ENCODE results near the gene IPO8. TPM values are rescaled to one million over a fixed set of nuclear protein-coding genes. Genes with fewer than 3 reads are reported as not detected.

Gene IPO8
- total RNA-seq: 10 to 100 TPM; 31.9 to 40.3 TPM

- peaks cover 5% of the 10 kb centered on the region for H3K4me1 ChIP-seq (replicated peaks)
- intact Hi-C loops (cut with DNase I): loop anchor here (5.0 to 10.0 kb wide), 3 partner anchors 57 to 911 kb away; partner anchors contain the start of genes CAPRIN2 and TMTC1
- TF ChIP-seq POLR2A (IDR thresholded peaks at IDR 0.05): no peak
- TF ChIP-seq CTCF (IDR thresholded peaks at IDR 0.05): peak in 3 of 4 experiments; percentile 7 to 39 (median 10)
- peak; percentile 82 for TF ChIP-seq POLR2AphosphoS5 (IDR thresholded peaks at IDR 0.05)
- peak; percentile 88 for DNase-seq (ENCODE audit: low spot score)
- H3K36me3 ChIP-seq: no peaks in the 10 kb centered on the region
- peak within 1 kb of the TSS; percentile 74 to 77 for H3K27ac ChIP-seq
- H3K27me3 ChIP-seq (replicated peaks; ENCODE audit: insufficient read depth): no peaks in the 10 kb centered on the region
- WGBS: under 1% methylated on average over 71 of the region's 71 CpGs
- no peaks in the 10 kb centered on the region for H3K9me3 ChIP-seq
- peak within 1 kb of the TSS; percentile 85 to 87 for H3K4me3 ChIP-seq
These were observed at the start of gene IPO8 for GRCh38 chr12:30695199-30696102. Gene IPO8, minus strand, starts transcription at chr12:30695869. Its CDS starts 222 bp downstream, at chr12:30695647.

DNA sequence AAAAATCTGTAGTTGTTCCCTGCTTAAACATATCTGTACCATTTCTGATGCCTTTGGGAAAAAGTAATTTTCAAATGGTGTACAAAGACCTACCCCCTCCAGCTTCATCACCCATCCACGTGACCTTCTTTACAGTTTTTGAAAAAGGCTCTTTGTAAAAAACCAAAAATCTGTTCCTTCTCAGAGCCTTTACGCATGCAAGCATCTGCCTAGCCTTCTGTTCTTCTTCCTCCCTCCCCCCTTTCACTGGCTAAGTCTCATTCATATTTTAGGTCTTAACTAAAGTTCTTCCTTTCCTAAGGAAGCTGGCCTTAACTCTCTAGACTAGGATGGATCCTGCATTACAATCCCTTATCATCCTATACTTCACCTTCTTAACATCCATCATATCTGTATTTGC, 48.7 kb upstream of the IPO8 start:
- WGBS: 92% methylated on average over 2 of the region's 2 CpGs
- DNase-seq (ENCODE audit: low spot score): no peak
- TF ChIP-seq POLR2AphosphoS5 (IDR thresholded peaks at IDR 0.05): no peak
- TF ChIP-seq CTCF (IDR thresholded peaks at IDR 0.05): no peak
- no peak for TF ChIP-seq POLR2A (IDR thresholded peaks at IDR 0.05)

DNA sequence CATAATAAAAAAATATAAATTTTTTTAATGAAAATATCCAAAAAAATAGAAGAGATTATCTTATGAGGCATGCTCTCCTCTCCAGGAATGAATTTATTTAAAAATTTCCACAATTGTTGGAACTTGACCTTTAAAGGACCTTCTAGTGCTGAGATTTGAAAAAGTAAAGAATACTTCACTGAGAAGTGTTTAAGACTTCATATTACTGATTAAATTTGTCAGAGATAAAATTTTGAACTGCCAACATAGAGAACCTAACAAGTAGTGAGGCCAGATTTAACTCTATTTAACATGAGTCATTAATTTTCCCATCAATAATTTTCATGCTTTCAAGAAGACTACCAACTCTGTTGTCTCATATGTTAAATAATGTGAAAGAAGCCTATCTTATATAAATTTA, 44.6 kb upstream of the IPO8 start:
- DNase-seq (ENCODE audit: low spot score): no peak
- Histone ChIP-seq H3K27me3 (replicated peaks; ENCODE audit: insufficient read depth) (no peaks in the 10 kb centered on the region), H3K4me3 (no peak overlapping the region), H3K27ac (no peak overlapping the region), H3K36me3 (no peaks in the 10 kb centered on the region), H3K9me3 (no peaks in the 10 kb centered on the region), H3K4me1 (replicated peaks) (no peaks in the 10 kb centered on the region)
- TF ChIP-seq POLR2AphosphoS5 (IDR thresholded peaks at IDR 0.05) (no peak), POLR2A (IDR thresholded peaks at IDR 0.05) (no peak), CTCF (IDR thresholded peaks at IDR 0.05) (no peak)
- intact Hi-C loops (cut with DNase I): no loop called here

More for the DNA sequence above, 48.7 kb upstream of the IPO8 start:
- intact Hi-C loops (cut with DNase I): no loop called here
- H3K27ac ChIP-seq: no peak overlapping the region
- H3K4me3 ChIP-seq: no peak overlapping the region
- no peaks in the 10 kb centered on the region for H3K9me3 ChIP-seq
- H3K4me1 ChIP-seq (replicated peaks): no peaks in the 10 kb centered on the region
- no peaks in the 10 kb centered on the region for H3K27me3 ChIP-seq (replicated peaks; ENCODE audit: insufficient read depth)
- no peaks in the 10 kb centered on the region for H3K36me3 ChIP-seq

- TF ChIP-seq CTCF (IDR thresholded peaks at IDR 0.05) (no peak), POLR2AphosphoS5 (IDR thresholded peaks at IDR 0.05) (no peak), POLR2A (IDR thresholded peaks at IDR 0.05) (no peak)
- DNase-seq (ENCODE audit: low spot score): no peak
- no peak overlapping the region for H3K4me3 ChIP-seq
- no peaks in the 10 kb centered on the region for H3K27me3 ChIP-seq (replicated peaks; ENCODE audit: insufficient read depth)
- WGBS: 96% methylated on average over 2 of the region's 2 CpGs
- no peaks in the 10 kb centered on the region for H3K9me3 ChIP-seq
- intact Hi-C loops (cut with DNase I): no loop called here
- H3K4me1 ChIP-seq (replicated peaks): no peaks in the 10 kb centered on the region
- H3K36me3 ChIP-seq: no peaks in the 10 kb centered on the region
- no peak overlapping the region for H3K27ac ChIP-seq
These were observed 43.4 kb upstream of the IPO8 start for GRCh38 chr12:30739020-30739419.

All from prostate gland (tissue), 2 donors.